Measurements from ENCODE around the gene LRRC63.
A peak's percentile ranks its signal among the peaks of the same experiment; 100 is the strongest.

The LRRC63 gene

DNA sequence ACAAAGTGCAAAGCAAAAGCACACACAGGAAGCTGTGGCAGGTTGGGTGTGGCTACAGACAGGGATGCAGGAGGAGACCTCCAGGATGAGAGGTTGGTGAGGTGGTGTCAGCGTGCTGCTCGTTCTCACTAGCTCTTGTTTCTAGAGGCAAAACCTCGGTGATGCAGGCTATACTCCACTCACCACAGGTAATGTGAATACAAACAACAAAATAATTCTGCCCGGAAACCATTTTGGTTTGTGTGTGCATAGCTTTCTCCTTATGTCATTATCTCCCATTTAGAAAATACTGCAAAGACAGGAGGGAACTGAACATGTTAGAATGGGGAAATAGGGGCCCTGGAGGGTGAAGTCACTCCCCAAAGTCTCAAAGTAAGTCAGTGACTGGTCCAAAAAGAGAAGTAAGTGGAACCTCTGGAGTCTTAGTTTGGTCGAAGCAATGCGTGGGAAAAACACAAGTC lies 39.2 kb upstream of the LRRC63 start:
- CTCF ChIA-PET: interaction anchor here (0.7 to 5.4 kb wide), 10 partner anchors 10 to 31 kb away, joined by 3 to 51 read pairs (median 4); partner anchors contain the start of gene LCP1
- peak; percentile 45 to 88 (median 83) for DNase-seq
- Histone ChIP-seq H3K36me3 (ENCODE audit: control insufficient read depth in 4 of 4, insufficient read depth in 4 of 4, low read length in 3 of 4) (peaks cover 2 to 46% (median 6%) of the 10 kb centered on the region in 4 experiments), H3K27me3 (replicated peaks in 2 of 5; ENCODE audit: control insufficient read depth in 4 of 5, insufficient read depth in 5 of 5, low read length in 4 of 5) (no peaks in the 10 kb centered on the region), H3K27ac (ENCODE audit: insufficient read depth in 1 of 2, low read depth in 1 of 2, low read length in 2 of 2, poor library complexity in 1 of 2, severe bottlenecking in 2 of 2) (peak overlapping the region in 1 of 2 experiments; percentile 51), H3K4me3 (ENCODE audit: control insufficient read depth in 1 of 7, extremely low read depth in 1 of 7, insufficient read depth in 4 of 7, low read depth in 2 of 7, low read length in 6 of 7) (peak overlapping the region in 3 of 7 experiments; percentile 26 to 60 (median 35)), H3K4me1 (ENCODE audit: control extremely low read depth in 1 of 4, control insufficient read depth in 4 of 4, insufficient read depth in 4 of 4, low read length in 3 of 4) (peaks cover 83 to 99% (median 96%) of the 10 kb centered on the region in 4 experiments), H3K9me3 (ENCODE audit: control extremely low read depth in 1 of 5, control insufficient read depth in 4 of 5, insufficient read depth in 2 of 5, low read depth in 1 of 5, low read length in 4 of 5) (no peaks in the 10 kb centered on the region)
- POLR2A ChIA-PET: interaction anchor here (1.1 kb wide), 1 partner anchor 9 kb away, joined by 4 read pairs; the partner anchor contains the start of gene LCP1
- WGBS (ENCODE audit: insufficient coverage): 10% methylated on average over 2 of the region's 6 CpGs

DNA sequence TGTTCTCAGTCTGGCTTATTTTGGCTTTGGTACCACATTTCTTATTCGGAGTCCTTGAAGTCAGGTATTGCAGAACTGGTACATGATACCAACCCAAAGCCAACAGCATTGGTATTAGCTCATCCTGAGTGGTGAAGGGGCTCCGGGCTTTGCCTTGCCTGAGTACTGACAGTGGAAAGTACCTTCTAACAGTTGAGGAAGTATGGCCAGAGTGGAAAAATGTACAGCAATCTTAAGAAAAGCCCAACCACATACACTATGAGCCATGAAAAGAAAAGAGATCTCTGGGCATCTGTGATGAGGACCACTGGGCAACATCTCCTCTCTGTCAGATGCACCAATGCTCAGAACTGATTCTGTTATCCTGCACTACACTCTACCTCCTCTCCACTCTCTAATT lies 38.1 kb upstream of the LRRC63 start:
- WGBS (ENCODE audit: insufficient coverage): 80% methylated on average over 1 of the region's 2 CpGs
- DNase-seq: peak in 2 of 3 donors; percentile 82 to 87
- Histone ChIP-seq H3K27me3 (replicated peaks in 2 of 5; ENCODE audit: control insufficient read depth in 4 of 5, insufficient read depth in 5 of 5, low read length in 4 of 5) (no peaks in the 10 kb centered on the region), H3K4me1 (ENCODE audit: control extremely low read depth in 1 of 4, control insufficient read depth in 4 of 4, insufficient read depth in 4 of 4, low read length in 3 of 4) (peaks cover 83 to 99% (median 95%) of the 10 kb centered on the region in 4 experiments), H3K4me3 (ENCODE audit: control insufficient read depth in 1 of 7, extremely low read depth in 1 of 7, insufficient read depth in 4 of 7, low read depth in 2 of 7, low read length in 6 of 7) (peak overlapping the region in 4 of 7 experiments; percentile 4 to 47 (median 18)), H3K9me3 (ENCODE audit: control extremely low read depth in 1 of 5, control insufficient read depth in 4 of 5, insufficient read depth in 2 of 5, low read depth in 1 of 5, low read length in 4 of 5) (no peaks in the 10 kb centered on the region), H3K27ac (ENCODE audit: insufficient read depth in 1 of 2, low read depth in 1 of 2, low read length in 2 of 2, poor library complexity in 1 of 2, severe bottlenecking in 2 of 2) (peak overlapping the region in 1 of 2 experiments; percentile 51), H3K36me3 (ENCODE audit: control insufficient read depth in 4 of 4, insufficient read depth in 4 of 4, low read length in 3 of 4) (peaks cover 4 to 47% (median 6%) of the 10 kb centered on the region in 4 experiments)
- ChIA-PET POLR2A (interaction anchor here (0.7 kb wide), 1 partner anchor 49 kb away, joined by 3 read pairs; no protein-coding TSS in a partner anchor), CTCF (interaction anchor here (0.8 to 7.5 kb wide), 6 partner anchors 11 to 38 kb away, joined by 3 to 55 read pairs (median 4); partner anchors contain the start of gene LRRC63)

GRCh38 chr13:46176756-46177155 lies 35.0 kb upstream of the LRRC63 start:
- ChIA-PET CTCF (interaction anchor here (0.6 to 7.5 kb wide), 10 partner anchors 8 to 319 kb away, joined by 3 to 55 read pairs (median 4); no protein-coding TSS in a partner anchor), POLR2A (interaction anchor here (0.9 kb wide), 1 partner anchor 15 kb away, joined by 4 read pairs; no protein-coding TSS in a partner anchor)
- peak; percentile 90 to 98 (median 98) for DNase-seq
- Histone ChIP-seq H3K9me3 (ENCODE audit: control extremely low read depth in 1 of 5, control insufficient read depth in 4 of 5, insufficient read depth in 2 of 5, low read depth in 1 of 5, low read length in 4 of 5) (no peaks in the 10 kb centered on the region), H3K4me3 (ENCODE audit: control insufficient read depth in 1 of 7, extremely low read depth in 1 of 7, insufficient read depth in 4 of 7, low read depth in 2 of 7, low read length in 6 of 7) (peak overlapping the region in 5 of 7 experiments; percentile 5 to 82 (median 60)), H3K27me3 (replicated peaks in 2 of 5; ENCODE audit: control insufficient read depth in 4 of 5, insufficient read depth in 5 of 5, low read length in 4 of 5) (no peaks in the 10 kb centered on the region), H3K27ac (ENCODE audit: insufficient read depth in 1 of 2, low read depth in 1 of 2, low read length in 2 of 2, poor library complexity in 1 of 2, severe bottlenecking in 2 of 2) (peak overlapping the region in 1 of 2 experiments; percentile 60), H3K36me3 (ENCODE audit: control insufficient read depth in 4 of 4, insufficient read depth in 4 of 4, low read length in 3 of 4) (peaks cover 0 to 34% (median 2%) of the 10 kb centered on the region in 4 experiments), H3K4me1 (ENCODE audit: control extremely low read depth in 1 of 4, control insufficient read depth in 4 of 4, insufficient read depth in 4 of 4, low read length in 3 of 4) (peaks cover 69 to 87% (median 74%) of the 10 kb centered on the region in 4 experiments)
- WGBS (ENCODE audit: insufficient coverage): 0% methylated on average over 1 of the region's 3 CpGs

- Histone ChIP-seq H3K4me3 (ENCODE audit: control insufficient read depth in 1 of 7, extremely low read depth in 1 of 7, insufficient read depth in 4 of 7, low read depth in 2 of 7, low read length in 6 of 7) (peak overlapping the region in 6 of 7 experiments; percentile 27 to 97 (median 80)), H3K36me3 (ENCODE audit: control insufficient read depth in 4 of 4, insufficient read depth in 4 of 4, low read length in 3 of 4) (peaks cover 0 to 31% (median 2%) of the 10 kb centered on the region in 4 experiments), H3K4me1 (ENCODE audit: control extremely low read depth in 1 of 4, control insufficient read depth in 4 of 4, insufficient read depth in 4 of 4, low read length in 3 of 4) (peaks cover 65 to 85% (median 71%) of the 10 kb centered on the region in 4 experiments), H3K27ac (ENCODE audit: insufficient read depth in 1 of 2, low read depth in 1 of 2, low read length in 2 of 2, poor library complexity in 1 of 2, severe bottlenecking in 2 of 2) (peak overlapping the region in 1 of 2 experiments; percentile 60), H3K27me3 (replicated peaks in 2 of 5; ENCODE audit: control insufficient read depth in 4 of 5, insufficient read depth in 5 of 5, low read length in 4 of 5) (no peaks in the 10 kb centered on the region), H3K9me3 (ENCODE audit: control extremely low read depth in 1 of 5, control insufficient read depth in 4 of 5, insufficient read depth in 2 of 5, low read depth in 1 of 5, low read length in 4 of 5) (no peaks in the 10 kb centered on the region)
- no peak for DNase-seq
- ChIA-PET CTCF (interaction anchor here (1.7 to 7.5 kb wide), 2 partner anchors 11 to 18 kb away, joined by 5 to 55 read pairs; no protein-coding TSS in a partner anchor), POLR2A (no interaction called here)
- WGBS (ENCODE audit: insufficient coverage): 14% methylated on average over 1 of the region's 5 CpGs
Observed at GRCh38 chr13:46178143-46178542, 33.6 kb upstream of the LRRC63 start.

- CTCF ChIA-PET: interaction anchor here (0.9 to 7.5 kb wide), 6 partner anchors 9 to 849 kb away, joined by 3 to 55 read pairs (median 4); no protein-coding TSS in a partner anchor
- POLR2A ChIA-PET: no interaction called here
- no peak for DNase-seq
- peaks cover 0 to 24% (median 2%) of the 10 kb centered on the region in 4 experiments for H3K36me3 ChIP-seq (ENCODE audit: control insufficient read depth in 4 of 4, insufficient read depth in 4 of 4, low read length in 3 of 4)
- H3K4me1 ChIP-seq (ENCODE audit: control extremely low read depth in 1 of 4, control insufficient read depth in 4 of 4, insufficient read depth in 4 of 4, low read length in 3 of 4): peaks cover 65 to 85% (median 71%) of the 10 kb centered on the region in 4 experiments
- H3K27ac ChIP-seq (ENCODE audit: insufficient read depth in 1 of 2, low read depth in 1 of 2, low read length in 2 of 2, poor library complexity in 1 of 2, severe bottlenecking in 2 of 2): peak overlapping the region in 1 of 2 experiments; percentile 33
- no peaks in the 10 kb centered on the region for H3K27me3 ChIP-seq (replicated peaks in 2 of 5; ENCODE audit: control insufficient read depth in 4 of 5, insufficient read depth in 5 of 5, low read length in 4 of 5)
- H3K4me3 ChIP-seq (ENCODE audit: control insufficient read depth in 1 of 7, extremely low read depth in 1 of 7, insufficient read depth in 4 of 7, low read depth in 2 of 7, low read length in 6 of 7): peak overlapping the region in 5 of 7 experiments; percentile 79 to 97 (median 94)
- no peaks in the 10 kb centered on the region for H3K9me3 ChIP-seq (ENCODE audit: control extremely low read depth in 1 of 5, control insufficient read depth in 4 of 5, insufficient read depth in 2 of 5, low read depth in 1 of 5, low read length in 4 of 5)
Observed at GRCh38 chr13:46178821-46179220, 32.9 kb upstream of the LRRC63 start.

GRCh38 chr13:46179491-46179908 lies 32.2 kb upstream of the LRRC63 start:
- Histone ChIP-seq H3K4me3 (ENCODE audit: control insufficient read depth in 1 of 7, extremely low read depth in 1 of 7, insufficient read depth in 4 of 7, low read depth in 2 of 7, low read length in 6 of 7) (peak overlapping the region in 6 of 7 experiments; percentile 53 to 97 (median 88)), H3K27ac (ENCODE audit: insufficient read depth in 1 of 2, low read depth in 1 of 2, low read length in 2 of 2, poor library complexity in 1 of 2, severe bottlenecking in 2 of 2) (peak overlapping the region; percentile 74 to 89), H3K36me3 (ENCODE audit: control insufficient read depth in 4 of 4, insufficient read depth in 4 of 4, low read length in 3 of 4) (peaks cover 0 to 23% (median 2%) of the 10 kb centered on the region in 4 experiments), H3K27me3 (replicated peaks in 2 of 5; ENCODE audit: control insufficient read depth in 4 of 5, insufficient read depth in 5 of 5, low read length in 4 of 5) (no peaks in the 10 kb centered on the region), H3K4me1 (ENCODE audit: control extremely low read depth in 1 of 4, control insufficient read depth in 4 of 4, insufficient read depth in 4 of 4, low read length in 3 of 4) (peaks cover 65 to 85% (median 70%) of the 10 kb centered on the region in 4 experiments), H3K9me3 (ENCODE audit: control extremely low read depth in 1 of 5, control insufficient read depth in 4 of 5, insufficient read depth in 2 of 5, low read depth in 1 of 5, low read length in 4 of 5) (no peaks in the 10 kb centered on the region)
- CTCF ChIA-PET: interaction anchor here (0.9 to 7.5 kb wide), 5 partner anchors 12 to 850 kb away, joined by 3 to 55 read pairs (median 4); no protein-coding TSS in a partner anchor
- WGBS (ENCODE audit: insufficient coverage): 0% methylated on average over 2 of the region's 3 CpGs
- peak; percentile 82 to 96 (median 95) for DNase-seq
- POLR2A ChIA-PET: no interaction called here

Data from common myeloid progenitor, CD34-positive (primary cell).